Tibial nerve (tissue), 4 donors: Measurements from ENCODE around the gene EPSTI1. TPM values are rescaled to one million over a fixed set of nuclear protein-coding genes. Genes with fewer than 3 reads are reported as not detected.

Source experiments
- DNase-seq, 2 donors: peaks; one replicate each; pipeline ENCODE4 v3.0.0-alpha.2; 2019; ENCODE audit warnings: low spot score in 2 of 2
- H3K27ac ChIP-seq, 4 donors: fragments of 200-600 bp; sonication (generic) in 3 of 4; one replicate each; pipeline ENCODE4 v1.5.1; 2017 to 2019; ENCODE audit warnings: mild to moderate bottlenecking in 1 of 4
- H3K27me3 ChIP-seq, 2 donors: fragments of 200-600 bp; sonication (generic) in 1 of 2; one replicate each; pipeline versions ENCODE4 v1.5.1 to v1.6.0; 2017 to 2019
- H3K36me3 ChIP-seq, 3 donors: fragments of 200-600 bp; sonication (generic); one replicate each; pipeline ENCODE4 v1.5.1; 2018 to 2019
- H3K4me1 ChIP-seq, 4 donors: fragments of 200-600 bp; sonication (generic) in 3 of 4; one replicate each; pipeline ENCODE4 v1.5.1; 2017 to 2019
- H3K4me3 ChIP-seq, 4 donors: fragments of 200-600 bp; sonication (generic) in 3 of 4; one replicate each; pipeline ENCODE4 v1.5.1; 2017 to 2019; ENCODE audit warnings: mild to moderate bottlenecking in 1 of 4, moderate library complexity in 1 of 4
- H3K9me3 ChIP-seq, 4 donors: fragments of 200-600 bp; sonication (generic) in 3 of 4; one replicate each; pipeline ENCODE4 v1.5.1; 2017 to 2019
- EP300 ChIP-seq, 2 donors: sonication (generic); formaldehyde crosslinking; IDR thresholded peaks; one replicate each; pipeline ENCODE4 v1.6.1; 2017; ENCODE audit warnings: antibody characterized with exemption in 2 of 2, mild to moderate bottlenecking in 1 of 2
- POLR2A ChIP-seq, 2 donors: fragments of 450-650 bp; IDR thresholded peaks; one replicate each; pipeline ENCODE4 v1.6.1; 2017; ENCODE audit warnings: antibody characterized with exemption in 2 of 2, mild to moderate bottlenecking in 2 of 2, moderate library complexity in 2 of 2
- WGBS, 2 donors: methylation state at CpG; one replicate each; pipeline ENCODE4 v1.1.5; 2018; 5-methylcytosine and 5-hydroxymethylcytosine counted together
- total RNA-seq, 4 donors: library from RNA; depleted of rRNA; stranded (reverse); fragments of >200 nt; gene quantifications; one replicate each; pipeline ENCODE4 v1.1.0, GENCODE V29; 2016
- TF ChIP-seq, protein P1 (sequence below), 5 experiments: fragments of 200-600 bp in 3 of 5; fragments of 450-650 bp in 2 of 5; sonication (generic) in 3 of 5; IDR thresholded peaks; one replicate each; pipeline ENCODE4 v1.5.1; 2016 to 2019; ENCODE audit warnings: antibody characterized with exemption in 5 of 5, mild to moderate bottlenecking in 3 of 5, moderate library complexity in 2 of 5

EPSTI1 gene
- total RNA-seq, 4 donors from 2014 or later, result 1.4 to 16.8 (median 3.3) TPM

GRCh38 chr13:42907745-42908144 lies 84.3 kb downstream of the EPSTI1 start:
- H3K9me3 ChIP-seq, result no peaks in the 10 kb centered on the region
- no peak for DNase-seq
- no peaks in the 10 kb centered on the region for H3K36me3 ChIP-seq
- WGBS, 2 donors, result 90 to 93% methylated on average over 4 of the region's 4 CpGs
- TF ChIP-seq EP300 (IDR thresholded peaks at IDR 0.05), result no peak
- TF ChIP-seq POLR2A (IDR thresholded peaks at IDR 0.05), result no peak
- TF ChIP-seq, protein P1, sequence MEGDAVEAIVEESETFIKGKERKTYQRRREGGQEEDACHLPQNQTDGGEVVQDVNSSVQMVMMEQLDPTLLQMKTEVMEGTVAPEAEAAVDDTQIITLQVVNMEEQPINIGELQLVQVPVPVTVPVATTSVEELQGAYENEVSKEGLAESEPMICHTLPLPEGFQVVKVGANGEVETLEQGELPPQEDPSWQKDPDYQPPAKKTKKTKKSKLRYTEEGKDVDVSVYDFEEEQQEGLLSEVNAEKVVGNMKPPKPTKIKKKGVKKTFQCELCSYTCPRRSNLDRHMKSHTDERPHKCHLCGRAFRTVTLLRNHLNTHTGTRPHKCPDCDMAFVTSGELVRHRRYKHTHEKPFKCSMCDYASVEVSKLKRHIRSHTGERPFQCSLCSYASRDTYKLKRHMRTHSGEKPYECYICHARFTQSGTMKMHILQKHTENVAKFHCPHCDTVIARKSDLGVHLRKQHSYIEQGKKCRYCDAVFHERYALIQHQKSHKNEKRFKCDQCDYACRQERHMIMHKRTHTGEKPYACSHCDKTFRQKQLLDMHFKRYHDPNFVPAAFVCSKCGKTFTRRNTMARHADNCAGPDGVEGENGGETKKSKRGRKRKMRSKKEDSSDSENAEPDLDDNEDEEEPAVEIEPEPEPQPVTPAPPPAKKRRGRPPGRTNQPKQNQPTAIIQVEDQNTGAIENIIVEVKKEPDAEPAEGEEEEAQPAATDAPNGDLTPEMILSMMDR (IDR thresholded peaks at IDR 0.05), result no peak
- H3K4me3 ChIP-seq, result no peak overlapping the region
- H3K27me3 ChIP-seq, result no peaks in the 10 kb centered on the region
- H3K4me1 ChIP-seq, result no peaks in the 10 kb centered on the region
- no peak overlapping the region for H3K27ac ChIP-seq

GRCh38 chr13:42906257-42906656 lies 85.8 kb downstream of the EPSTI1 start:
- H3K9me3 ChIP-seq, result no peaks in the 10 kb centered on the region

DNA sequence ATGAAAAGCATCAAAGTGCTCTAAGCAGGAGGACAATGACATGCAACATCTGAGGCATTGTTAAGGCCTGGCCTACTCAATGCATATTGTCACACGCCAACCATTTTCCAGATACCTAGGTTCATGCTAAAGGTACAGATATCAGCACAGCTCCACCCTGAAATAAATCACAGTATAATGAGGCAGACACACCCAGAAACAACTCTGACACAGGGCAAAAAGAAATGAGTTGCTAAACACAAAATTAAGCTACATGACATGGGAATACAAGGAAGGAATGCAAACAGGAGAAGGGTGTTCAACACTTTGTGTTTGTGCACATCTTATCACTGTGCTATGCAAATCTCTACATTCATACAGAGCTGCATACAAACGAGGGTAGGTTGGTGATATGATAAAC lies 86.5 kb downstream of the EPSTI1 start:
- Histone ChIP-seq H3K4me1 (no peaks in the 10 kb centered on the region), H3K27ac (no peak overlapping the region), H3K9me3 (no peaks in the 10 kb centered on the region), H3K36me3 (no peaks in the 10 kb centered on the region), H3K4me3 (no peak overlapping the region), H3K27me3 (no peaks in the 10 kb centered on the region)
- 81 to 84% methylated on average over 2 of the region's 2 CpGs for WGBS, 2 donors
- TF ChIP-seq EP300 (IDR thresholded peaks at IDR 0.05) (no peak), POLR2A (IDR thresholded peaks at IDR 0.05) (no peak)
- TF ChIP-seq, protein P1 (IDR thresholded peaks at IDR 0.05), result no peak
- no peak for DNase-seq

More at GRCh38 chr13:42906257-42906656, 85.8 kb downstream of the EPSTI1 start:
- Histone ChIP-seq H3K27ac (no peak overlapping the region), H3K4me1 (no peaks in the 10 kb centered on the region), H3K36me3 (no peaks in the 10 kb centered on the region), H3K4me3 (no peak overlapping the region), H3K27me3 (no peaks in the 10 kb centered on the region)
- TF ChIP-seq, protein P1 (IDR thresholded peaks at IDR 0.05), result no peak
- TF ChIP-seq EP300 (IDR thresholded peaks at IDR 0.05) (no peak), POLR2A (IDR thresholded peaks at IDR 0.05) (no peak)
- WGBS, 2 donors, result 86 to 97% methylated on average over 4 of the region's 4 CpGs
- no peak for DNase-seq

DNA sequence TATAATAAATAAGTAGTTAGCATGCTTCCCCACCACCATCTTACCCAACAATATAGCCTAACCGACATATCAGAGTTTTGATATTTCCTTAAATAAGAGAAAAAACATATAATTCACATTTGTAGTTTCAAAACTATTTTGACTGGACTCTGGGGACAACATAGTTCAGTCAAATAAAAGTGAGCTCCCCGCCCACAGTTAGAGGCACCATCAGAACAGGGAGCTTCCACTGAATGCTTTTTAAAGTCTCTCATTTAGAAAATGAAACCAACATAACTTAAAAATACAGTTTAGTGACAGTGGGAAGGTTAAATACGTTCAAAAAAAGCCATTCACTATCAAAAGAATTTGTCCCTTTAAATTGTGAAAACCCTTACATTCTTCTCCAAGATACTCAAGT lies 92.8 kb downstream of the EPSTI1 start:
- H3K4me1 ChIP-seq, result peaks cover 0 to 10% (median under 1%) of the 10 kb centered on the region in 4 donors
- H3K27me3 ChIP-seq, result no peaks in the 10 kb centered on the region
- no peaks in the 10 kb centered on the region for H3K36me3 ChIP-seq
- 58 to 66% methylated on average over 3 of the region's 3 CpGs for WGBS, 2 donors
- no peak overlapping the region for H3K27ac ChIP-seq
- DNase-seq, result no peak
- no peaks in the 10 kb centered on the region for H3K9me3 ChIP-seq
- TF ChIP-seq POLR2A (IDR thresholded peaks at IDR 0.05) (no peak), EP300 (IDR thresholded peaks at IDR 0.05) (no peak)
- TF ChIP-seq, protein P1 (IDR thresholded peaks at IDR 0.05), result no peak
- H3K4me3 ChIP-seq, result no peak overlapping the region

DNA sequence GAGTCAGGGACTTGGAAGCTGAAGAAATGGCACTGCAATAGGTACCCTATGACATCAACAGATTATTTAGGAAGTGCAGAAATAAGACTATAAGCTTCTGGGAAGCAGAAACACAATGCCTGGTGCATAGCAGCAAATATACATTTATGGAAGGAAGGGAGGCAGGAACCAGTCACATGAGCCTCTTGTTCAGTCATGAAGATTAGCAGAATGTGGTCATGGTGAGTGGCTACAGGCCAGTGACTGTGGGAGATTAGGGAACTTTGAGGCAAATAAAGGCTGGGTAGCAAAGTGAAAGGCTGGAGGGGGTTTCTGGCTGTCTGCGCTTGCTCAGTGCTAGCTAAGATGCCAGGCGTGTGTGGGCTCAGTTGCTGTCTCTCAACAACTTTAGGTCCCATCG lies 96.3 kb downstream of the EPSTI1 start:
- H3K27ac ChIP-seq, result no peak overlapping the region
- WGBS, 2 donors, result 91 to 98% methylated on average over 3 of the region's 3 CpGs
- no peaks in the 10 kb centered on the region for H3K9me3 ChIP-seq
- no peaks in the 10 kb centered on the region for H3K27me3 ChIP-seq
- H3K4me3 ChIP-seq, result no peak overlapping the region
- DNase-seq, result no peak
- H3K36me3 ChIP-seq, result no peaks in the 10 kb centered on the region
- H3K4me1 ChIP-seq, result peaks cover 0 to 29% (median 8%) of the 10 kb centered on the region in 4 donors
- TF ChIP-seq POLR2A (IDR thresholded peaks at IDR 0.05) (no peak), EP300 (IDR thresholded peaks at IDR 0.05) (no peak)
- TF ChIP-seq, protein P1 (IDR thresholded peaks at IDR 0.05), result no peak
